HepG2 (cell line): ENCODE measurements around the gene WDR31. TPM values are rescaled to one million over a fixed set of nuclear protein-coding genes. Genes with fewer than 3 reads are reported as not detected.

Experiments
- BHLHE40 ChIP-seq: IDR thresholded peaks from 2 replicates; pipeline ENCODE4 v1.6.1; 2011; ENCODE audit warnings: low read length, improper control_type of control experiment
- BORCS8-MEF2B ChIP-seq: sonication (generic); formaldehyde crosslinking; IDR thresholded peaks from 2 replicates; pipeline ENCODE4 v1.8.0; 2022; ENCODE audit warnings: mild to moderate bottlenecking, missing genetic modification reagents
- HMG20A ChIP-seq: IDR thresholded peaks from 2 replicates; pipeline ENCODE4 v1.6.1; 2016; ENCODE audit warnings: borderline replicate concordance
- HNRNPK ChIP-seq: fragments of 200-400 bp; formaldehyde crosslinking; IDR thresholded peaks from 2 replicates; pipeline ENCODE4 v1.6.1; 2018; ENCODE audit warnings: low read length, low read depth, moderate library complexity, mild to moderate bottlenecking; ENCODE audit not compliant: poor library complexity, severe bottlenecking
- MBNL3 ChIP-seq: fragments of 250-450 bp; sonication (Bioruptor Pico); conservative IDR thresholded peaks from 2 replicates; pipeline ENCODE4 v1.8.0; 2022; ENCODE audit warnings: mild to moderate bottlenecking, inconsistent platforms
- RELA ChIP-seq: sonication (generic); formaldehyde crosslinking; IDR thresholded peaks from 2 replicates; pipeline ENCODE4 v1.4.0; 2020; ENCODE audit warnings: missing genetic modification reagents
- REPIN1 ChIP-seq: sonication (generic); formaldehyde crosslinking; IDR thresholded peaks from 2 replicates; pipeline ENCODE4 v1.8.0; 2022; ENCODE audit warnings: missing genetic modification reagents, low read depth, mild to moderate bottlenecking, borderline replicate concordance
- SP4 ChIP-seq: sonication (generic); formaldehyde crosslinking; IDR thresholded peaks from 2 replicates; pipeline ENCODE4 v1.8.1; 2023; ENCODE audit warnings: mild to moderate bottlenecking, missing genetic modification reagents
- U2AF1 ChIP-seq: fragments of 200-400 bp; formaldehyde crosslinking; optimal IDR thresholded peaks from 2 replicates; pipeline ENCODE3; 2017; ENCODE audit warnings: mild to moderate bottlenecking, low read depth, low read length
- ZNF3 ChIP-seq: IDR thresholded peaks from 2 replicates; pipeline ENCODE4 v1.7.0; 2017; ENCODE audit warnings: inconsistent platforms
- ZNF333 ChIP-seq: sonication (generic); formaldehyde crosslinking; IDR thresholded peaks from 2 replicates; pipeline ENCODE4 v1.4.0; 2020; ENCODE audit warnings: mild to moderate bottlenecking, missing genetic modification reagents, borderline replicate concordance
- ZNF350 ChIP-seq: sonication (generic); formaldehyde crosslinking; IDR thresholded peaks from 2 replicates; pipeline ENCODE4 v1.4.0; 2020; ENCODE audit warnings: mild to moderate bottlenecking, low read depth, missing genetic modification reagents, borderline replicate concordance
- ZNF563 ChIP-seq: sonication (generic); formaldehyde crosslinking; IDR thresholded peaks from 2 replicates; pipeline ENCODE4 v1.8.0; 2022; ENCODE audit warnings: mild to moderate bottlenecking, moderate library complexity, missing genetic modification reagents
- ZNF572 ChIP-seq: sonication (generic); formaldehyde crosslinking; IDR thresholded peaks from 2 replicates; pipeline ENCODE4 v1.5.1; 2020; ENCODE audit warnings: mild to moderate bottlenecking, missing genetic modification reagents
- polyA plus RNA-seq, 8 experiments: library from polyadenylated mRNA; depleted of rRNA in 3 of 8; stranded (reverse) in 7 of 8; unstranded in 1 of 8; fragments of >200 nt; fragmentation: Illumina TruSeq in 4 of 8; extraction: Trizol in 4 of 8; gene quantifications; 2 replicates each; pipeline versions ENCODE4 v1.2.1 to v1.2.3, GENCODE V29; 2011 to 2016; ENCODE audit warnings: low read depth in 4 of 8, missing spikeins in 1 of 8, mixed read lengths in 1 of 8; ENCODE audit not compliant: insufficient read depth in 1 of 8
- total RNA-seq, 5 experiments: library from RNA; depleted of rRNA; stranded (reverse); fragments of >200 nt; fragmentation: Illumina TruSeq; extraction: Trizol; gene quantifications; 2 replicates each; pipeline ENCODE4 v1.2.3, GENCODE V29; 2016; ENCODE audit warnings: low read depth in 1 of 5
- TF ChIP-seq, protein P1 (sequence below): sonication (generic); formaldehyde crosslinking; IDR thresholded peaks from 2 replicates; pipeline ENCODE4 v1.4.0; 2020; ENCODE audit warnings: missing genetic modification reagents, borderline replicate concordance
- TF ChIP-seq, protein P2 (sequence below): sonication (generic); formaldehyde crosslinking; IDR thresholded peaks from 2 replicates; pipeline ENCODE4 v1.4.0; 2020; ENCODE audit warnings: mild to moderate bottlenecking, missing genetic modification reagents
- TF ChIP-seq, protein P3 (sequence below): sonication (generic); formaldehyde crosslinking; conservative IDR thresholded peaks from 2 replicates; pipeline ENCODE4 v1.4.0; 2020; ENCODE audit warnings: mild to moderate bottlenecking, missing genetic modification reagents, moderate library complexity
- TF ChIP-seq, protein P4 (sequence below): sonication (generic); formaldehyde crosslinking; IDR thresholded peaks from 2 replicates; pipeline ENCODE4 v1.8.0; 2022; ENCODE audit warnings: mild to moderate bottlenecking, missing genetic modification reagents, moderate library complexity

Gene WDR31
- total and polyA plus RNA-seq, 2 of the 13 experiments (the other 11 are each of a cell fraction or from before 2014, with no cell fraction given): 0.33 to 1.7 TPM

DNA sequence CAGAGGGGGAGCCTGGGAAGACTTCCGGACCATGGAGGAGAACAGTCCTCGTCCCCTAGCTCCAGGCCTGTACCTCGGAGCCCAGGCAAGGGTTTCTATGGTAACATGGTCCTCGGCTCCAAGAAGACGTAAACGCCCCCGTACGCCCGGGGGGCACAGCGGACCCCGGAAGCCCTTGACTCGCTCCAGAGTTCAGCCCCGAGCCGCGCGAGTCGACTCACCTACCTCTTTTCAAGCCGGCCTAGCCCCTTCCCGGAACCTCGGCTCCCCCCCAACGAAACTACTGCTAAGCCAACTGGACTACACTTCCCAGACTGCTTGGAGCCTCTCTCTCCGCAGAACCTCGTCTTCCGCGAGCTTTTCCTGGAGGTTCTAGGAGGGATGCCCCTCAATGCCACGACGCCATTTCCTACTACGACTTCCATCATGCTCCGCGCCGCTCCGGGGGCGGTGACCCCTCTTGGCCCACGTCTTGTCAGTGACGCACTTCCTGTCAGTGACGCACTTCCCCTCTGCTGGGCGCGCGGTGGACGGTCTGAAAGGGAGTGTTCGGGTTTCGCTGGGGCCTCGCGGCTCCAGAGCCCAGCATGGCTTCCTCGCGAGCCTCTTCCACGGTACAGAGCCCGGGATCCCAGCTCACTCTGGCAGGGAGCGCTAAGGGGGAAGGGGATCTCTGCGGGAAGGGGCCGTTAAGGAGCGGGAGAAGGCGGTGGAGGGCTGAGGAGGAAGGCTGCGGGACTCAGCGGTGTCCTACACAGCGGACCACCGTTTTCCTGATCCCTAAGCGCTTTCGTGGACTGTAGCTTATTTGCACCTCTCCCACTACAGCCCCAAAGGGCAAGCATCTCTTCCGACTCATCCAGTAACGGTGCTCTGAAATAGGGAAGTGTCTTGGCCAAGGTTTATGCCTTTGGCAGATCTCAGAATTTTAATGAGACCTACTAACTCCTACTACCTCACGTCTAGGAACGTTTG lies 64.6 kb downstream of the WDR31 start, which contains the start of the genes CDC26 and PRPF4 (continued):
- TF ChIP-seq, protein P1, sequence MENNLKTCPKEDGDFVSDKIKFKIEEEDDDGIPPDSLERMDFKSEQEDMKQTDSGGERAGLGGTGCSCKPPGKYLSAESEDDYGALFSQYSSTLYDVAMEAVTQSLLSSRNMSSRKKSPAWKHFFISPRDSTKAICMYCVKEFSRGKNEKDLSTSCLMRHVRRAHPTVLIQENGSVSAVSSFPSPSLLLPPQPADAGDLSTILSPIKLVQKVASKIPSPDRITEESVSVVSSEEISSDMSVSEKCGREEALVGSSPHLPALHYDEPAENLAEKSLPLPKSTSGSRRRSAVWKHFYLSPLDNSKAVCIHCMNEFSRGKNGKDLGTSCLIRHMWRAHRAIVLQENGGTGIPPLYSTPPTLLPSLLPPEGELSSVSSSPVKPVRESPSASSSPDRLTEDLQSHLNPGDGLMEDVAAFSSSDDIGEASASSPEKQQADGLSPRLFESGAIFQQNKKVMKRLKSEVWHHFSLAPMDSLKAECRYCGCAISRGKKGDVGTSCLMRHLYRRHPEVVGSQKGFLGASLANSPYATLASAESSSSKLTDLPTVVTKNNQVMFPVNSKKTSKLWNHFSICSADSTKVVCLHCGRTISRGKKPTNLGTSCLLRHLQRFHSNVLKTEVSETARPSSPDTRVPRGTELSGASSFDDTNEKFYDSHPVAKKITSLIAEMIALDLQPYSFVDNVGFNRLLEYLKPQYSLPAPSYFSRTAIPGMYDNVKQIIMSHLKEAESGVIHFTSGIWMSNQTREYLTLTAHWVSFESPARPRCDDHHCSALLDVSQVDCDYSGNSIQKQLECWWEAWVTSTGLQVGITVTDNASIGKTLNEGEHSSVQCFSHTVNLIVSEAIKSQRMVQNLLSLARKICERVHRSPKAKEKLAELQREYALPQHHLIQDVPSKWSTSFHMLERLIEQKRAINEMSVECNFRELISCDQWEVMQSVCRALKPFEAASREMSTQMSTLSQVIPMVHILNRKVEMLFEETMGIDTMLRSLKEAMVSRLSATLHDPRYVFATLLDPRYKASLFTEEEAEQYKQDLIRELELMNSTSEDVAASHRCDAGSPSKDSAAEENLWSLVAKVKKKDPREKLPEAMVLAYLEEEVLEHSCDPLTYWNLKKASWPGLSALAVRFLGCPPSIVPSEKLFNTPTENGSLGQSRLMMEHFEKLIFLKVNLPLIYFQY: peak; percentile 34; the same call in 1 of the 2 replicates
- TF ChIP-seq ZNF3 (CRISPR knock-in tag) (no peak), ZNF572 (peak; percentile 24; the same call in 1 of the 2 replicates), ZNF563 (CRISPR knock-in tag) (no peak), BHLHE40 (no peak), U2AF1 (no peak), BORCS8-MEF2B (CRISPR knock-in tag) (peak; percentile 92), ZNF350 (peak; percentile 86), RELA (no peak), MBNL3 (CRISPR knock-in tag) (no peak), SP4 (CRISPR knock-in tag) (peak; percentile 84), REPIN1 (CRISPR knock-in tag) (peak; percentile 97), HNRNPK (no peak), ZNF333 (CRISPR knock-in tag) (peak; percentile 74; the same call in 1 of the 2 replicates), HMG20A (no peak)
- TF ChIP-seq, protein P2, sequence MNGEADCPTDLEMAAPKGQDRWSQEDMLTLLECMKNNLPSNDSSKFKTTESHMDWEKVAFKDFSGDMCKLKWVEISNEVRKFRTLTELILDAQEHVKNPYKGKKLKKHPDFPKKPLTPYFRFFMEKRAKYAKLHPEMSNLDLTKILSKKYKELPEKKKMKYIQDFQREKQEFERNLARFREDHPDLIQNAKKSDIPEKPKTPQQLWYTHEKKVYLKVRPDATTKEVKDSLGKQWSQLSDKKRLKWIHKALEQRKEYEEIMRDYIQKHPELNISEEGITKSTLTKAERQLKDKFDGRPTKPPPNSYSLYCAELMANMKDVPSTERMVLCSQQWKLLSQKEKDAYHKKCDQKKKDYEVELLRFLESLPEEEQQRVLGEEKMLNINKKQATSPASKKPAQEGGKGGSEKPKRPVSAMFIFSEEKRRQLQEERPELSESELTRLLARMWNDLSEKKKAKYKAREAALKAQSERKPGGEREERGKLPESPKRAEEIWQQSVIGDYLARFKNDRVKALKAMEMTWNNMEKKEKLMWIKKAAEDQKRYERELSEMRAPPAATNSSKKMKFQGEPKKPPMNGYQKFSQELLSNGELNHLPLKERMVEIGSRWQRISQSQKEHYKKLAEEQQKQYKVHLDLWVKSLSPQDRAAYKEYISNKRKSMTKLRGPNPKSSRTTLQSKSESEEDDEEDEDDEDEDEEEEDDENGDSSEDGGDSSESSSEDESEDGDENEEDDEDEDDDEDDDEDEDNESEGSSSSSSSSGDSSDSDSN (CRISPR knock-in tag): peak; percentile 75
- TF ChIP-seq, protein P3, sequence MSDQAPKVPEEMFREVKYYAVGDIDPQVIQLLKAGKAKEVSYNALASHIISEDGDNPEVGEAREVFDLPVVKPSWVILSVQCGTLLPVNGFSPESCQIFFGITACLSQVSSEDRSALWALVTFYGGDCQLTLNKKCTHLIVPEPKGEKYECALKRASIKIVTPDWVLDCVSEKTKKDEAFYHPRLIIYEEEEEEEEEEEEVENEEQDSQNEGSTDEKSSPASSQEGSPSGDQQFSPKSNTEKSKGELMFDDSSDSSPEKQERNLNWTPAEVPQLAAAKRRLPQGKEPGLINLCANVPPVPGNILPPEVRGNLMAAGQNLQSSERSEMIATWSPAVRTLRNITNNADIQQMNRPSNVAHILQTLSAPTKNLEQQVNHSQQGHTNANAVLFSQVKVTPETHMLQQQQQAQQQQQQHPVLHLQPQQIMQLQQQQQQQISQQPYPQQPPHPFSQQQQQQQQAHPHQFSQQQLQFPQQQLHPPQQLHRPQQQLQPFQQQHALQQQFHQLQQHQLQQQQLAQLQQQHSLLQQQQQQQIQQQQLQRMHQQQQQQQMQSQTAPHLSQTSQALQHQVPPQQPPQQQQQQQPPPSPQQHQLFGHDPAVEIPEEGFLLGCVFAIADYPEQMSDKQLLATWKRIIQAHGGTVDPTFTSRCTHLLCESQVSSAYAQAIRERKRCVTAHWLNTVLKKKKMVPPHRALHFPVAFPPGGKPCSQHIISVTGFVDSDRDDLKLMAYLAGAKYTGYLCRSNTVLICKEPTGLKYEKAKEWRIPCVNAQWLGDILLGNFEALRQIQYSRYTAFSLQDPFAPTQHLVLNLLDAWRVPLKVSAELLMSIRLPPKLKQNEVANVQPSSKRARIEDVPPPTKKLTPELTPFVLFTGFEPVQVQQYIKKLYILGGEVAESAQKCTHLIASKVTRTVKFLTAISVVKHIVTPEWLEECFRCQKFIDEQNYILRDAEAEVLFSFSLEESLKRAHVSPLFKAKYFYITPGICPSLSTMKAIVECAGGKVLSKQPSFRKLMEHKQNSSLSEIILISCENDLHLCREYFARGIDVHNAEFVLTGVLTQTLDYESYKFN (CRISPR knock-in tag): peak; percentile 62
- TF ChIP-seq, protein P4, sequence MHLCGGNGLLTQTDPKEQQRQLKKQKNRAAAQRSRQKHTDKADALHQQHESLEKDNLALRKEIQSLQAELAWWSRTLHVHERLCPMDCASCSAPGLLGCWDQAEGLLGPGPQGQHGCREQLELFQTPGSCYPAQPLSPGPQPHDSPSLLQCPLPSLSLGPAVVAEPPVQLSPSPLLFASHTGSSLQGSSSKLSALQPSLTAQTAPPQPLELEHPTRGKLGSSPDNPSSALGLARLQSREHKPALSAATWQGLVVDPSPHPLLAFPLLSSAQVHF (CRISPR knock-in tag): no peak
